SH-SY5Y (cell line): Measurements from ENCODE around the gene SLC25A30.

Experiments used
- GATA2 ChIP-seq: IDR thresholded peaks from 2 replicates; pipeline ENCODE4 v1.6.1; 2011; ENCODE audit warnings: mild to moderate bottlenecking, low read depth, low read length
- GATA3 ChIP-seq: IDR thresholded peaks from 2 replicates; pipeline ENCODE4 v1.6.1; 2011; ENCODE audit warnings: low read depth, mild to moderate bottlenecking, low read length, moderate library complexity

- TF ChIP-seq GATA2, result no peak
- no peak for TF ChIP-seq GATA3
Observed at GRCh38 chr13:45466359-45466758, 48.2 kb upstream of the SLC25A30 start.
